H7 (cell line): ENCODE data around the gene KLF9. TPM values are rescaled to one million over a fixed set of nuclear protein-coding genes. Genes with fewer than 3 reads are reported as not detected.
A peak's percentile ranks its signal among the peaks of the same experiment; 100 is the strongest.

ENCODE experiments used
- DNase-seq: peaks from one replicate; pipeline ENCODE4 v3.0.0; 2012
- H3K27me3 ChIP-seq: 2 replicates; pipeline ENCODE4 v1.6.0; 2011; ENCODE audit warnings: mild to moderate bottlenecking, low read length; ENCODE audit not compliant: control insufficient read depth, insufficient read depth
- H3K36me3 ChIP-seq: replicated peaks from 2 replicates; pipeline ENCODE4 v1.5.1; 2011; ENCODE audit warnings: low read length; ENCODE audit not compliant: control insufficient read depth, insufficient read depth
- H3K4me3 ChIP-seq: 2 replicates; pipeline ENCODE4 v1.5.1; 2011; ENCODE audit warnings: low read depth, mild to moderate bottlenecking, control low read depth, low read length, moderate library complexity; ENCODE audit not compliant: insufficient read depth
- total RNA-seq: library from RNA; depleted of rRNA; stranded (reverse); fragments of >200 nt; shearing (Covaris generic); gene quantifications from 2 replicates; pipeline ENCODE4 v1.2.3, GENCODE V29; 2014; rRNA removed

The KLF9 gene
- total RNA-seq = 0.97 and 1.5 TPM in 2 replicates

DNA sequence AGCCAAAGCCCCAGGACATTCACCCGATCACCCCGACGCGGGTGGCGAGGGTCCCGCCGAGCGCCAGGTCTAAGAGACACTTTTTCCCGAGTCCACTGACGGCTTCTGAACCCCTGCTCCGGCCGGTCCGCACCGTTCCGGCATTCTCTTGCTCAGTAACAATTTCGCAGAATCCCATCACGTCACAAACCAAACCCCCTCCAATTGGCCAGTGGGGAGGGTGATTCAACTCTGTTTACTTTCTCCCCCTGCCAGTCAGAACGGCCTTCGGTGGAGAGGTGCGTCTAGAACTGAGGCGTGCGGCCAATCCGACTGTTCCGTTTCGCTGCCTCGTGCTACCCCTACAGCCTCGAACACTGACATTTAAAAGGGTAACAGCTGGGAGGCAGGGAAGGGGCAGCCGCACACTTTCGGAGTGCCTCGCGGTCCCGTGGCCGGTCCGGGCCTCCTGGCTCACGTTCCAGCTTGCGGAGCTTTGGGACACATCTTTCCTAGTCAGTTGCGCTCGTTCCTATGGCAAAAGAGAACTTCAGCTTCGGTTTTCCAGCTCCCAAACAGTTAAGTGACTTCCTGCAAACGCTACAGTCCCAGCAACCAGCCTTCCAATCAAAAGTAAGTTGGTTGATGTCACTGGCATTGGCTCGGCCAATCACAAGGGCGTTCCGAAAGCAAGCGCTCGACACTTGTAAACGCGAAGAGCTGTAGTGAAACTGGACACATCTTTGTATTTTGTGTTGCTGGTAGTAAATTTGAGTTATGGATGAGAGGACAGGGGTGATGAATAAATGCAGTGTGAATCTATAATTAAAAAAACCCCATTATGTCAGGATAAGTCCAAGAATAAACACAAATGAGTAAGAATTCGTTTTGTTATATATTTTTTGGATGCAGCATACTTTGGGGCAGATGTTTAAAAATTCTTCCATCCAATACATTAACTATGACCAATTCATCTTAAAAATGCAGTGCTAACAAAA is at the start of gene KLF9:
Gene KLF9 (minus strand): TSS at position 859 of the 977 bp plus-strand sequence. CDS start 1,294 bp downstream, outside the sequence.
- no peaks in the 10 kb centered on the region for H3K36me3 ChIP-seq
- peak within 1 kb of the TSS; percentile 60 for H3K4me3 ChIP-seq
- H3K27me3 ChIP-seq = peaks cover 26% of the 10 kb centered on the region
- DNase-seq = peak; percentile 84

DNA sequence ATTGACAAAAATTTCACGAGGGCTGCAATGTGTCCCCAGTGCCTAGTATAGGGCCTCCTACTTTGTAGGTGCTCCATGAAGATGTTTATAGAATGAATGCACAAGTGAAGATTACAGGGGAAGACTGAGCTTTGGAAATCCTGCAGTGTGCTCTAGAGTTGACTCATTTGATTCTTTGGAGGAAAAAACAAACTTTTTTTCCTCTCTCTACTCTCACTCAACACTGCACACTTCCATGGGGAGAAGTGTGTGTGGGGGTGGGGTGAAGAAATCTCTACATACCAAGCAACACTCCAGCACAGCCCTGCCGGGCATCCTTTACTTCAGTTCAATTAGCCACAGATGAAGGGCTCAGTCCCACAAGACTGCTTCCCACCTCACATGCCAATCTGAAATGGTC is 49.4 kb upstream of the KLF9 start:
- DNase-seq = no peak
- Histone ChIP-seq H3K4me3 (no peak overlapping the region), H3K36me3 (no peaks in the 10 kb centered on the region), H3K27me3 (no peaks in the 10 kb centered on the region)

DNA sequence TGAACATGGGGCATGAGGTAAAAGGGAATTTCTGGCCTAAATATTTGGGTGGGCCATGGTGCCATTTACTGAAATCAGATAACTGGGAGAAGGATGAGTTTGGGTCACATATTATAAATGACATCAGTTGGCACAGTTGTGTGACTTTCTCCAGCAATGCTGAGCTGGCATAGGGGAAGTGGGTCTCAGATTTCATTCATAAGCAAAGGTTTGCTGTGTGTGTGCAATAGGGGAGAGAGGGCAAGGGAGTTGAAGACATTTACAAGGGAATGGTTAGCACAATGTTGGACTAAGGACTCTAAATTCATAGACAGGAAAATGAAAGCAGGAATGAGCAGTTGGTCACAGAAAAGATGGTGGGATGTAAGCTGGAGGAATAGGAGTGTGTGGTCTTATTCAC is 47.8 kb upstream of the KLF9 start:
- no peak overlapping the region for H3K4me3 ChIP-seq
- H3K36me3 ChIP-seq = no peaks in the 10 kb centered on the region
- H3K27me3 ChIP-seq = no peaks in the 10 kb centered on the region
- DNase-seq = no peak

DNA sequence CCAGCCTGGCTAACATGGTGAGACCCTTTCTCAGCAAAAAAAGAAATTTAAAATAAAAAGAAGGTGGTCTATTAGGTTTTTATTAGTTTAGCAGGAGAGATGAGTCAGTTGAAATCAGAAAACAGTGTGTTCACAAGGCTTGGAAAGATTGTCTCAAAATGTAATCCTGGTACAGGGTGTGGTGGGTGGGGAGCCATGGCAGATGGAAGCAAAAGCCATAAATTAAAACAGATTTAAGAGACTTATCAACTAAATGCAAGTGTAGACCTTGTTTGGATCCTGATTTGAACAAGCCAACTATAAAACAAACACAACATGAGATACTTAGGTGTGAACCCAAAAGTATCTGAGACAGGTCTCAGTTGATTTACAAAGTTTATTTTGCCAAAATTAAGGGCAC is 42.8 kb upstream of the KLF9 start:
- Histone ChIP-seq H3K27me3 (no peaks in the 10 kb centered on the region), H3K4me3 (no peak overlapping the region), H3K36me3 (no peaks in the 10 kb centered on the region)
- DNase-seq = no peak

DNA sequence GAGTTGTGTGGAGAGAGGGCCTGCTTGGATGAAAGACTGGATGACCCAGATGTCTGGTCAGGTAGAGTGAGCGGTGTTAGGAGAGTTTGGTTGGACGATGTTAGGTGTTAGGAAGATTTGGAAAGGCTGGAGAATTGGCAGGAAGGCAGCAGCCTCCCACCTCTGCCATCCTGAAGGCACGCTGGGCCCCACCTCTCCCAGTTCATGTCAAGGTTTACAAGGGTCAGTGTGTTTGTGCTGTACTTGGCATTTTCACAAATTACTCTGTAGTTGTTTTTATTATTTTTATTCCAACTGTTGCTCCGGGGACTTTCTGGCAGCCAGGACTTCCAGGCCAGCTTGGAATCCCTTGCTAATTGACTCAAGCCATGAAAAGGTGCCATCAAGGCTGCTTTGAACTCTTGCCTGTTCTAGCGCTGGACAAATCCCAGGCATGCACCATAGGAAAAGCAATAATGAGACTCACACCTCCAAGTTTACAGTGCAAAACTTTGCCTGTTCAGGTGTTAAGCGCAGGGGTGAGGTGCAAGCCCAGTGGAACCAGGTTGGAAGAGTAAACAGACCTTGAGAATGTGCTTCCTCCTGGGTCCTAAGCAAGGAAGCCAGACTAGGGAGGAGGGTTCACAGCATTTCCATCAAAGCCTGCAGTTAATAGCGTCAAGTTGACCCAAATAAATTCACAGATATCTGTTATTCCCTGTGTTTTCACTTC is 41.7 kb upstream of the KLF9 start:
- no peak for DNase-seq
- H3K36me3 ChIP-seq = no peaks in the 10 kb centered on the region
- no peaks in the 10 kb centered on the region for H3K27me3 ChIP-seq
- H3K4me3 ChIP-seq = no peak overlapping the region

DNA sequence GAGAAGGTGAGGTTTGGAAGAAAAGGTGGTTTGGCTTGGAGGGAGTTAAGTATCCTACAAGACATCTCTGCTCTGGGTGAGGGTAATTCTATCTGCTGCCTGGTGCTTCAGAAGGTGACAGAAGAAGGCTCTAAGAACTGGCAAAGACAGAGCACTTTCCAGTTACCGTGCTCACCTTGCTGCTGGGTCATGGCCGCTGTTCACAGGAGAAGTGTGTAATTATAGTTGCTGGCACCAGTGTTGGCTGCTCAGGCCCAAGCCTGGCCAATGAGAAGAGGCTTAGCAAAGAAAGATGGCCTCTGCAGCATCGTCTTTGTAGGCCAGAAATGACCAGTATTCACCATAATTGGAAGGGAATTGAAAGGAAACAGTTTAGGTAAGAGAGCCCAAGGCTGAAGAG is 37.9 kb upstream of the KLF9 start:
- Histone ChIP-seq H3K36me3 (no peaks in the 10 kb centered on the region), H3K27me3 (no peaks in the 10 kb centered on the region), H3K4me3 (no peak overlapping the region)
- no peak for DNase-seq

DNA sequence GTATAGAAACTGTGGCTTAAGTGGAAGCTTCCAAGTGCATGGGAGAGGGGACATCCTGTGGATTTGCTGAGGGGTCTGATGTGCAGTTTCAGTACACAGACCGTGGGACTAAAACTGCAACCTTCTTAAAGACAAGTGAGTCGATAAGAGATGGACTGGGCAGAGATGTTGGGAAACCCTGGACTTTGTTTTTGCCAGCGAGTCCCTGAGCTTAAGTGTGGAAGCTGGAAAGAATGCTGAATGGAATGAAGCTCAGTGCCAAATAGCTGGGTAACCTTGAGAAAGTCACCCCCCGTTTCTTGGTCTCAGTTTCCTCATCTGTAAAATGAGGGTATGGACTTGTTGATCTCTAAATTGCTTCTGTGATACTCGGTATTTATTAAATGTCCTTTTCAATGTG is 37.3 kb upstream of the KLF9 start:
- no peaks in the 10 kb centered on the region for H3K36me3 ChIP-seq
- no peaks in the 10 kb centered on the region for H3K27me3 ChIP-seq
- no peak overlapping the region for H3K4me3 ChIP-seq
- DNase-seq = no peak

DNA sequence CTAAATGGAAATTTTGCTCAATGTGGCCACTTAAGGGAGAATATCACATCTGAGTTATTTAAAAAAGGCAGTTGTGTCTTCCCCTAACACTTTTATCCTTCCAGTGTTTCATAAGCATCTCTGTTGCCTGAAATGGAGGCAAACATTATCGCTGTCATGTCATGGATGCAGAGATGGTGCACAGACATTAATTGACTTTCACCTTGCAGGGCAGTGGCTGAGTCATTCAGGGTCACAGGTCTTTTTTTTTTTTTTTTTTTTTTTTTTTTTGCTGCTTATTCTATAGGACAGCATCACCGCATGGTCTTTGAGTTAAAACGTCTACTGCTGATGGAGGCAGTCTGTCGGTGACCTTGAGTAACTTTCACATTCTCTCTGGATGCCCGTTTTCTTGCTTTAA is 36.3 kb upstream of the KLF9 start:
- no peaks in the 10 kb centered on the region for H3K27me3 ChIP-seq
- no peaks in the 10 kb centered on the region for H3K36me3 ChIP-seq
- no peak overlapping the region for H3K4me3 ChIP-seq
- DNase-seq = no peak

DNA sequence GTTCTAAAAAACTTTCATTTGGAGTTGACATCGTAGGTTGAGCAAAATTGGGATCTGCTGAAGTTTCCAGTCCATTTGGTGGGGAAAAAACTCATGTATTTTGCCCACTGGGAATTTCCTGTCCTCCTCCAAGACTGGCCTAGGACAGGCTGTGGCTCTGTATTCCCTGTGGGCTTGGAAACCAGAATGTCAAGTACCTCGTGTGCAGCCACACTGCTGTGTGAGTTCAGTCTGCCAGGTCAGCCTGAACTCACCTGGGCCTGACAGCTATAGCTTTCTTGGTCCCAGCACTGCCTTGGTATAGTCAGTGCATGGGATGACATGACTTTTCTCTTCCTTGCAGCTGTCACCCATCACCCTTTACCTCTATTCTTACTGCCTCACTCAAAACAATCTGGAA is 35.0 kb upstream of the KLF9 start:
- Histone ChIP-seq H3K36me3 (no peaks in the 10 kb centered on the region), H3K4me3 (no peak overlapping the region)
- no peak for DNase-seq

DNA sequence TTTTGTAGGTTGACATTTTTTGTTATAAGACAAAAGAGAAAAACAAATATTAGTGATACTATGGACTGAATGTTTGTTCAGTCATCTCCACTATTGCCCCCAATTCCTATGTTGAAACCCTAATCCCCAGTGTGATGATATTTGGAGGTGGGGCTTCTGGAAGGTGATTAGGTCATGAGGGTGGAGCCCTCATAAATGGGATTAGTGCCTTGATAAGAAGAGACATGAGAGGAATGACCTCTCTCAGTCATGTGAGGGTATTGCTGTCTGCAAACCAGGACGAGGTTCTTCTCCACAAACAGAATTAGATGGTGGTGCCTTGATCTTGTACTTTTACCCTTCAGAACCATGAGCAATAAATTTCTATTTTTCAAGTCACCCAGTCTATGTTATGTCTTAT is 34.5 kb upstream of the KLF9 start:
- DNase-seq = no peak
- H3K27me3 ChIP-seq = no peaks in the 10 kb centered on the region
- no peak overlapping the region for H3K4me3 ChIP-seq
- H3K36me3 ChIP-seq = no peaks in the 10 kb centered on the region

More for the DNA sequence above, 35.0 kb upstream of the KLF9 start:
- H3K27me3 ChIP-seq = no peaks in the 10 kb centered on the region

DNA sequence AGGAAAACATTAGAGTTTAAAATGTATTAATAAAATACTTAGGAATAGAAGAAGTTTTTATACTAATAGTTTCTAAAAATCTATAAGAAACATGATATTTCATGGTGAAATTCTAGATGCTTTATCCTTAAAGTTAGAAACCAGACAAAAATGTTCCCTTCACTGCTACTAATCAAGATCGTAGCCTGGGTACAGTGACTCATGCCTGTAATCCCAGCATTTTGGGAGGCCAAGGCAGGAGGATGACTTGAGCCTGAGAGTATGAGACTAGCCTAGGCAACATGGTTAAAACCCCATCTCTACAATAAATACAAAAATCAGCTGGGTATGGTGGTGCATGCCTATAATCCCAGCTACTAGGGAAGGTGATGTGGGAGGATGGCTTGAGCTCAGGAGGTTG is 30.4 kb upstream of the KLF9 start:
- H3K36me3 ChIP-seq = no peaks in the 10 kb centered on the region
- no peak for DNase-seq
- H3K27me3 ChIP-seq = no peaks in the 10 kb centered on the region
- no peak overlapping the region for H3K4me3 ChIP-seq

DNA sequence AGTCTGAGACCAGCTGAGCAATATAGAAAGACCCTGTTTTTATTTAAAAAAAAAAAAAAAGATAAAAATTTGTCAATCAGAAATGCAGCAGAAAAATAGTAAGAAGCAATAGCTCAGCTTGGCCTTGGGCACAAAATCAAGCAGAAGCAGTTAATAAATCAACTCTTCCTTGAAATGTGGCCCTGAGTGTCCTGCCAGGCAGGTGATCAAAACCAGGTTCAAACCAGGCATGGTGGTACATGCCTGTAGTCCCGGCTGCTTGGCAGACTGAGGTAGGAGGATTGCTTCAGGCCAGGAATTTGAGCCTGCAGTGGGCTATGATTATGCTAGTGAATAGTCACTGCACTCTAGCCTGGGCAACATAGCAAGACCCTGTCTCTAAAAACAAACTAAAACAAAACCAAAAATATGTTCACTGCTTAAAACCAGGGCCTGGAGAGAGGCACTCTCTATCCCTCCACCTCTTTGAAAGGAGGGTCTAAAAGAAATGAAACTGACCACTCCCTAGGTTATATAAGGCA is 27.9 kb upstream of the KLF9 start:
- no peaks in the 10 kb centered on the region for H3K36me3 ChIP-seq
- no peaks in the 10 kb centered on the region for H3K27me3 ChIP-seq
- no peak for DNase-seq
- no peak overlapping the region for H3K4me3 ChIP-seq

DNA sequence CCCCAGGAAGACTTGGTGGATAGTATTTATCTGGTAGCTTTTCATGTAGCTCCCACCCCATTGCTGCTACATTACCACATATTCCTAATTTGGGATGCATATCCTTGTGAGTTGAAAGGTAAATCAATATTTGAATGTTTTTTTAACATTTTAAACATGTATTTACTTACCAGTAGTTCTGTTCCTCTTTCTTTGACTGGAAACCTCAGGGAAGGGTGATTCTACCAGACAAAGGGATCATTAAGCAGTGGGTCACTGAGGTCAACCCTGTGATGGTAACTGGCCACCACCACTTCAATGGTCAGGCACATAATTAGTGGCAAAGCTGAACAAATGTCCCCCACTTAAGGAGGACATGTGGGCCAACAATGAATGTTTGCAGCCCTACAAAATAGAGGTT is 27.2 kb upstream of the KLF9 start:
- no peaks in the 10 kb centered on the region for H3K27me3 ChIP-seq
- H3K36me3 ChIP-seq = no peaks in the 10 kb centered on the region
- DNase-seq = no peak
- no peak overlapping the region for H3K4me3 ChIP-seq

DNA sequence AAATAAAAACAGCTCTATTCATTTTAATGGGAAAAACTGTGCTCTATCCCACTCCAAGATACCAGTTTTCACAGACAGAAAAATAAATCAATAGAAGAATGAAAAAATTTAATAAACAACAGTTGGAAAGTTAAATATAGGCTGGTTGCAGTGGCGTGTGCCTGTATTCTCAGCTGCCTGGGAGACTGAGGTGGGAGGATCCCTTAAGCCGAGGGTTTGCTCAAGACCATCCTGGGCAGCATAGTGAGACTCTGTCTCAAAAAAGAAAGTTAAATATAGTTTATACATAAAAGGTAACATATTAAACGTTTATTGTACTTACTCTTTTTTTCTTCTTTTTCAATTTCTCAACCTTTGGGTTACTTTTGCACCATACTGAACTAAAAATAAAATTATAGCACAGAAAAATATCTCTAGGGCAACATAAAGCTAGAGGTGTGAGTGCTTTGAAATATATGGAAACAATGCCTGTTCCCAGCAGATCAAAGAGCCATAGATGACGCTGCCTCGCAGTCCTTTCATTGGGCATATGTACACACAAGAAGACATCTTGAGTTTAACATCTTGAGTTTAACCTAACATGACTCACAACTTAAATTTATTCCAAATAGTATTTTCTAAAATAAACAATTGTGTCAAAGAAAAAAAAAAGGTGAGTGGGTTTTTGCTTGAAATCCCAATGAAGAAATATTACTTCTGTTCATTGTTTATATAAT is 25.7 kb upstream of the KLF9 start:
- H3K27me3 ChIP-seq = no peaks in the 10 kb centered on the region
- H3K36me3 ChIP-seq = no peaks in the 10 kb centered on the region
- no peak for DNase-seq
- H3K4me3 ChIP-seq = no peak overlapping the region
